GM18505 (cell line): Measurements from ENCODE around the gene ELF4.

Experiments used
- ATAC-seq: cut with Tn5 transposase; IDR thresholded peaks from one replicate; pipeline ENCODE4 v1.9.1; 2021; ENCODE audit not compliant: unreplicated experiment
- POLR2A ChIP-seq: IDR thresholded peaks from 4 replicates; pipeline ENCODE4 v1.6.1; 2011; ENCODE audit warnings: borderline replicate concordance; ENCODE audit not compliant: insufficient read depth, insufficient read length; ENCODE audit errors: extremely low read depth

ELF4 gene

DNA sequence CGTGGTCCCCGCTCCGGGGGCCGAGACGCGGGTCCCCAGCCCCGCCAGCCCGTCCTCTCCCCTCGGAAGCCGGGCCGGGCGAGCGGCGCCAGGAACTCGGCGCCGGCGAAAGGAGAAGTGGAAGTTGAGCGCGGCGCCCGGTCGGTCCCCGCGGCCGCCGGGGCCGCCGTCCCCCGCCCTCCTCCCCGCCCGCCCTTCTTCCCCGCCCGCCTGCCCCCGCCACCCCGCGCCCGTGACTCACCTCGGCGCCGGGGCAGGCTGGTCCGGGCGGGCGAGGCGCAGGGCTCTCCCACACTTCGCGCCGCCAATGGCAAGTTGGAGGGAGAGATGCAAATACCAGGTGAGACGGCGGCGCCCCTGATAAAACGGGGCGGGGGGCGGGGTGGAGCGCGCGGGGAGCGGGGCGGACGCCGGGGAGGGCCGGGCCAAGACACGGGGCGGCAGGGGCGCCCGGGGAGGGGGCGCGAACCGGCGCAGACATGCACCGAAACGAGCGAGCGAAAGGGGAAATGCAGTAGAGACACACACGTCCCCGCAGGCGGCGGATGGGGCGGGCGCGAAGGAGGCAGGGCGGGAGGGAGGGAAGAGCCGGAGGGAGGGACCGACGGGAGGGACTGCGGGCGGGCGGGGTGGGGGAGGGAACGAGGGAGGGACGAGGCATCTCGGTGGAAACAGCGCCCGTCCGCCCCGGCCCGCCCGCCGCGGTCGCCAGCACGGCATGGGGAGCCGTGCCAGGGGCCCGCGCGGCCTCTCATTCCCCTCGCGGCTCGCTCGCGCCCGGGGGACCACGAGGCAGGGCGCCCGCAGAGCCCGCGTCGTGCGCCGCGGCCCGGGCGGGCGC lies at the start of gene ELF4:
Gene ELF4 (minus strand): TSS at position 119 of the 841 bp plus-strand sequence. CDS start 29,167 bp downstream, outside the sequence.
- ATAC-seq: peak; percentile 41
- peak; percentile 40 for TF ChIP-seq POLR2A

DNA sequence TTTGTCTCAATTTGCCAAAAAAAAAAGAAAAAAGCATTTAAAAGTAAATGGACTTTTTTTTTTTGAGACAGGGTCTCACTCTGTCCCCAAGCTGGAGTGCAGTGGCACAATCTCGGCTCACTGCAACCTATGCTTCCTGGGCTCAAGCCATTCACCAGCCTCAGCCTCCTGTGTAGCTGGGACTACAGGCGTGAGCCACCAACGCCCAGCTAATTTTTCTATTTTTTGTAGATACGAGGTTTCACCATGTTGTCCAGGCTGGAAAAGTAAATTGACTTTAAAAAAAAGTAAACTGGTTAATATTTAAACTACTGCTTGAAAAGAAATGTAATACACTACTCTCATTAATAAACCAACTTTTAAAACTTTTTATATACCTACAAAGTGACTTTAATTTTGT lies 49.5 kb upstream of the ELF4 start:
- TF ChIP-seq POLR2A: no peak
- ATAC-seq: no peak

DNA sequence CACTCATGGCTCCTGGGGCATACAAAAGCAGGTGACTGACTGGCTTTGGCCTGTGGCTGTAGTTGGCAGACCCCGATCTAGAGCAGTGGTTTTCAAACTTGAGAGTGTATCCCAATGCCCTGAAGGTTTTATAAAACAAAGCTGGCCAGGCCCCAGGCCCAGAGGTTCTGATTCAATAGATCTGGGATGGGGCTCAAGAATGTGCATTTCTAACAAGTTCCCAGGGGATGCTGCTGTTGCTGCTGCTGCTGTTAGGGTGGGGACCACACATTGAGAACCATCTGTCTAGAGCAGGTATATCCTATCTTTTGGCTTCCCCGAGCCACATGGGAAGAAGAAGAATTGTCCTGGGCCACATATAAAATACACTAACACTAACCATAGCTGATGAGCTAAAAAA lies 48.0 kb upstream of the ELF4 start:
- TF ChIP-seq POLR2A: no peak
- ATAC-seq: no peak

DNA sequence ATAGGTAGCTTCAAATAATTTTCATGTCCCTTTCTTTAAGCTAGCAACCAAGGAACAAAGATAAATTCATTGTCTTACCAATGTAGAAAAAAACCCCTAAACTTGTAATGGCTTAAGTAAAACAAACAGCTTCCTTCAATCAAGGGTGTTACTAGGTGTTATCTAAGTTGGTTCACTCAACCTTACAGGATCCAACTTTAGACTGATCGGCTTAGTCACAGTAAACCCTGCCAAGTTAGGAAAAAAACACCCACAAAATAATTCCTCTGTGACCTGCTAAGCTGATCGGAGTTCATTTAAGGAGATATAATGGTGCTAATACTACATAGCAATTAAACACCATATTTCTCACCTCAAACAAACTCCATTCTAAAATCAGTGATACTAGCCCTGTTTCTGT lies 45.3 kb upstream of the ELF4 start:
- TF ChIP-seq POLR2A: no peak
- ATAC-seq: no peak

DNA sequence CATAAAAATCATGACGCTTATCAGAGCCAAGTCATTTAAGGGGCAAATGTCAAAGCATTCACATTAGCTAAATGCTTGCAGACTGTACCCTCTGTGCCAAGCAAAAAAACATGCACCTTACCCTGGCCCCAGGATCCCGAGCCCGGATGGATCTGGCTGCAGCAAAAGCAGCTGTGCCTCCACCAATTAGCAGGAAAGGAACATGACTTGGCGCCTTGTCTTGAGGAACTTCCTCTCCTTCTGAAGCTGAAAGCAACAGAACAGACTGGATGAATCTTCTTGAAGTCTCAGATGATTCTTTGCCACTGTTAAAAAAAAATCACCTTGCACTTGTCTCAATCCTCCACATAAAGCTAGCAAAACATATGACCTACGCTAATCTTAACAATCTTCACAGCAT lies 37.3 kb upstream of the ELF4 start:
- TF ChIP-seq POLR2A: no peak
- ATAC-seq: no peak

DNA sequence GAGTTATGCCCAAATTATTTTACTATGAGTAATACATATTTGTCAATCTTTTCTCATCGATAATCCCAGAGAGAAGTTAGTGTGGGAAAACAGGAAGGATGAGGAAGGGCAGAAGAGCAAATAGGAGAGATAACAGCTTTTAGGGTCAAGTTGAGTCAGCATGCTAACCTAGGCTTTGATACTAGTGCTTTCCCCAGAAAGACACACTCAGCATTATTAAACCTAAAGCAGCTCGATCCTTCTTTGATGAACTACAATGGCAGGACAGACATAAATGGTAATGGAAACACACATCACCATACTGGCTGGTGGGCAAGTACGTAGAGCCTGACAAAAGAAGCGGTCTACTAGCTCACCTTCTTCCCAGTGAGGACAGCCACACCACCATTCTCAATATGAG lies 34.8 kb upstream of the ELF4 start:
- ATAC-seq: no peak
- TF ChIP-seq POLR2A: no peak

DNA sequence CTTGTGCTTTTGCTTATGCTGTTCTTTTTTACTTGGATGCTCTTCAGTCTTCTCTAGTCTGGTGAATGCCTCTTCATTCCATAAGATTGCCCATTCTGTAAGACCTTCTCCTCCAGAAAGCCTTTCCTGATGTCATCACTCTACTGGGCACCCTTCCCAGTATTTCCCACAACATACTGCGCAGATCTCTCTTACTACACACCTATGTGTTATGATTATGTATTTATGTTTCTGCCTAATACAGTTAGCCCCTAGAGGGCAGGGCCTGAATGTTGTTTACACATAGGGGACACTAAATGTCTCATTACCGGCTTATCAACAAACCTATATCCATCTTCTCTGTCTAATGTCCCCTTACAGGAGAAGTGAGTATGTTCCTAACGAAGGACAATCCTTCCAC lies 34.2 kb upstream of the ELF4 start:
- ATAC-seq: no peak
- no peak for TF ChIP-seq POLR2A

DNA sequence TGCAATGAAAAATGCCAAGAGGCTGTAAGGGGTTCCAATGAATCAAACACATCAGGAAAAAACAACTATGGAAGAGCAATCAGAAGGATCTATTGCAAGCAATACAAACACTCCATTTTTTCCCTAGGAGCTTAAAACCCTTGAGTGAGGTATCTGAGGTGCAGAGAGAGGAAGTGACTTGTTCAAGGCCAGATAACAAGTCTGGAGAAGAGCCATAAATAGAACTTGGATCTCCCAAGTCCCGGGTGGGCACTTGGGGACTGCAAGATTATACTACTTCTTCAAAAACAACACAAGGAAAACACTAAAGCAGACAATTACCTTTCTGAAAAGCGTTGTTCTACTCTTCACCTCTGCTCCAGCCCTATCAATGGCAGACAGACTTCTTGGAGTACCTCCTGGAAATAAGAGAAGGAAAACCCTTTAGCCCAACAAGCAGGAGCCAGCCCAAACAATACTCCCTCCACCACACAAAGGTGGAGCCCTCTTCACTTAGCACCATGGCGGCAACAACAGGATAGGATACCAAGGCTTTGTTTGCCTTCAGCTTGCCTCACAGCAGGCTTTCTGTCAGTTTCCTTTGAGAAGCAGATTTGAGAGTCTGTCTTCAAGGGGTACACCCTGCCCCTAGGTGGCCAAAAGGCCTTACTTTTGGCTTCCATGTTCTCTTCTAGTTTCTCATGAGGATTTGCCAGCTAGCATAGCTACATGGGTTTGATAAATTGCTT lies 29.3 kb upstream of the ELF4 start:
- ATAC-seq: no peak

DNA sequence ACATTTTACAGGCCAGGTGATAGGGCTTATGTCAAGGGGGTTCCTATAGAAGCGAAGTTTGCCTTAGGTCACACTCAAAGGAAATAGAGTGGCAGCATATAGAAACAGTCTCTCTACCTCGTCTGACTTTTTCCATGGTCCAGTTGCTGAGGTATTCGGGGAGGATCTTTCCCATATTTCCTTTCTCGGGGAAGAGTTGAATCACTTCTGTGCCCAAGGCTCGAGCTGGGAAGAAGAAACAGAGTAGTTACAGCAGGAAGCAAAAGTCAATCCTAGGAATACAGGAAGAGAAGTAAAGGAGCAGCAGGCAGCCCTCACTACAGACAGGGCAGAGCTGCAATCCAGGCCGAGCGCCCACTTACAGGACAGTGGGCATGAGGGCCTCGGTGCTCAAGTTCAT lies 26.7 kb upstream of the ELF4 start:
- TF ChIP-seq POLR2A: no peak
- no peak for ATAC-seq

More for the DNA sequence above, 29.3 kb upstream of the ELF4 start:
- no peak for TF ChIP-seq POLR2A

DNA sequence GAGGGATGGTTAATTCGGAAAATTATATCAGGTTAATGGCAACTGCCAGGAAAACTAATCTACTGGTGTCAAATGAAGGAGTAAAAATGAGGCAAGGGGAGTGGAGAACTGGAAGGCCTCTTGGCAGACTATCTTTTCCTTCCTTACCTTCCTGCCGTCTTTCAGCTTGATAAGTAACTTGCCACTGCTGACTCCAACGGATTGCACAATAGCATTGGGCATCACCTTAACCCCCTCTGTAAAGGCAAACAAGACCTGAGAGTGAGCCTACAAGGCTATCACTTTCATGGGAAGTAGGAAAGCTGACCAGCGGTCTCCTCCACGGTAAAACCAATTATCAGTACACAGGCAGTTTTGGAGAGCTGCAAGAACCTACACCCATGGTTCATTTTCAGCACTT lies 26.2 kb upstream of the ELF4 start:
- no peak for TF ChIP-seq POLR2A
- ATAC-seq: no peak

DNA sequence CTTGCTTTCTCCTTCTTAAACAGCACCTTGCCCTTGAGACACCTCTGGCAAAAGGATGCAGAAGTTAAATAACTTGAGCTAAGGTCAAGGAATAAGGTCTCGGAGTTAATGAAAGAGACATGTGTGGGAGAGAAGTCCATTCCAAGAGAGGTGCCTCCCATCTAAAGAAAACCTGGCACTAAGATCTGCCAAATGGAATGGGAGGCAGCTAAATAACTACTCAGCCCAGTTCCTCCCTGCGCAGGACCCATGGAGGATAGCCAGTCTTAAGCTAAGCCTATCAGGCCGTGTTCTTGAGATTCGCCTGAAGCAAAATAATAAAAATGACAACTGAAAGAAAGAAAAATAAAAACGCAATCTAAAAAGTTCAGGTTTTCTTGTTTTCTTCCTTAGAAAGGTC lies 20.7 kb upstream of the ELF4 start:
- TF ChIP-seq POLR2A: no peak
- ATAC-seq: no peak

DNA sequence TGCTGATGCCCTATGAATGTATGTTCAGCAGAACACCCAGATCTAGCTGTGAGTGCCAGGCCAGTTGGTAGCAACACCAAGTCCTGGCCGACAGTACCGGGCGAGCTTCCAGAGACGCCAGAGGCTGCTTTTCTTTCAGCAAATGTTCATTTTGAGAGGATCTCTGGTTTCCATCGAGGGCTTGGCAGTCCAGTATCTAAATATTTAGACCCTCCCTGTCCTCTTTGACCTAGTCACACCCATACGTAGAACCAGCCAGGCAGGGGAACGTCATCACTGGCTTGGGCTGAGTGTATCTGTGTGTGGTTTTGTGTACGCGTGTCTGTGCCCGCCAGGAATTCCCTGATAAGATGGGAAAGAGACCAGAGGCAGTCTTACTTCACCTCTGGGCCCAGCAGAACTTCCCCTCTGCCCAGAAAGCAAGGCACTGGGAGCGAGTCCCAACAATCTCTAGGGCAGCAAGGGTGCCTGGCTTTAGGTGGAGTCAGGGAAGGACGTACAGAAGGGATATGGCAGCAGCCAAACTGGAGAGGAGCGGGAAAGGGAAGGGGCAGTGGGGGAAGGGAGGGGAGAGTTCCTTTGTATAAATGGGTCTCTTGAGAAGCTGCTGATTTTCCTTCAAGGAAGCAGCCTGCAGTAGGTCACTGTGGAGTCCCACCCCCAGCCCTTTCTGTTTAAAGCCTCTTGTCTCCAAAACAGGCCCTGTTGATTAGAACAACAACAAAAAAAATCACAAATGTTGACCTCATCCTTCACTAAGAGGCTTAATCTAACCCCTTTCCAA lies 15.0 kb upstream of the ELF4 start:
- no peak for TF ChIP-seq POLR2A
- no peak for ATAC-seq

DNA sequence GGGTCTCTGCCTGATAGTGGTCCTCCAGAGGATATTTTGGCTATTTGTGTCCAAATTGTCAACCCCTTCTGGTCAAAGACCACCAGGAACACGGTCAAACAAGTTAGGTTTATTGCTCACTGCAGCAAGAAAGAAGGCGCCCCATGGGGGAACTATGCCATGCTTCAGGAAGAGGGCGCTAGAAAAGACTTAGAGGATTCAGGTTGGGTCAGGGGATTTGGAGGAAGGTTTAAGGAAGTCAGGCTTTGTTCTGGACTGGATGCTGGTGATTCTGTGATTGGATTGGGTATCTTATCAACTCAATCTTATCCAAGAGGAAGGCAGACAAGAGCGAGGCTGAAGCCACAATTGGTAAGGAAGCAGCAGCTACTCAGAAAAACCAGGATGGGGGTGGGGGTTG lies 14.3 kb upstream of the ELF4 start:
- TF ChIP-seq POLR2A: no peak
- no peak for ATAC-seq

DNA sequence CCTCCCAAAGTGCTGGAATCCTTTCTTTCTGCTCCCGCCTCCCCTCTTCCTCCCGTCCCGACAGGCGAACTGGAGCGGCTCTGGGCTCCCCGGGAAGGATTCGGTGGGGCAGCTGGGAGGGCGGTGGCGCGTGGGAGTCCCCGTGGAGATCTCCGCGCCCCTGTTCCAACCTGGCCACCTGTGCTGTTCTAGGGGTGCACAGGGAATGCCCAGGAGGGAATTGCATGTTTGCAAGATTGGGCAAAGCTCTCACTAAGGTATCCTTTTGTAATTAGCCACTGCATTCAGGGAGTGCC lies 11.2 kb upstream of the ELF4 start:
- TF ChIP-seq POLR2A: no peak
- no peak for ATAC-seq

DNA sequence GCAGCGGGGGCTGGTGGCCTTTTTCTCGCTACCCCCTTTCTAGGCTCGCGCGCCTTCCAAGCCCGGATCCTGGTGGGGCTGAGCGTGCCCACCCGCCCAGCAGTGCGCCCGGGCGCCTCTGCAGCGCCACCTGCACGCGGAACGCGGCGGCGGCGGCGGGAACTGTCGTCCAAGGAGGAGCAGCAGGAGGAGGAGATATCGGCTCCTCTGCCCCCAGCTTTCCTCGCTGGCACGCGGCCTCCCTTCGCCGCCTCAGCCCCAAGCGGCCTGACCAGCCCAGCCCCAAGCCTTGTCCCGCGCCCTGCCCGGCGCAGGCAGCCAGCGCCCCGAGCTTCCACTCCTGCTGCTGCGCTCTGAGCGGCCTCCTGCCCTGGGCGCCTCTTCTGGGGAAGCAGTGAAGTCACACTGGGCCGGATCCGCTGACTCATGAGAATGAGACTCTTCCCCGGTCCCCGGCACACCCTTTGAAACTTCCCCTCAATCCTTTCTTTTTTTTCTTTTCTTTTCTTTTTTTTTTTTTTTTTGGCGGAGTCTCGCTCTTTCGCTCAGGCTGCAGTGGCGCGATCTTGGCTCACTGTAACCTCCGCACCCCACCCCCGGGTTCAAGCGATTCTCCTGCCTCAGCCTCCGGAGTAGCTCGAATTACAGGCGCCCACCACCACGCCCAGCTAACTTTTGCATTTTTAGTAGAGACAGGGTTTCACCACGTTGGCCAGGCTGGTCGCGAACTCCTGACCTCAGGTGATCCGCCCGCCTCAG lies 10.6 kb upstream of the ELF4 start:
- peak; percentile 75 for ATAC-seq
- peak; percentile 33 for TF ChIP-seq POLR2A
